Measurements from ENCODE around the gene MITF. TPM values are rescaled to one million over a fixed set of nuclear protein-coding genes. Genes with fewer than 3 reads are reported as not detected.

The MITF gene
- total and polyA plus RNA-seq, 7 donors = 11.8 to 98.1 (median 49.9) TPM

DNA sequence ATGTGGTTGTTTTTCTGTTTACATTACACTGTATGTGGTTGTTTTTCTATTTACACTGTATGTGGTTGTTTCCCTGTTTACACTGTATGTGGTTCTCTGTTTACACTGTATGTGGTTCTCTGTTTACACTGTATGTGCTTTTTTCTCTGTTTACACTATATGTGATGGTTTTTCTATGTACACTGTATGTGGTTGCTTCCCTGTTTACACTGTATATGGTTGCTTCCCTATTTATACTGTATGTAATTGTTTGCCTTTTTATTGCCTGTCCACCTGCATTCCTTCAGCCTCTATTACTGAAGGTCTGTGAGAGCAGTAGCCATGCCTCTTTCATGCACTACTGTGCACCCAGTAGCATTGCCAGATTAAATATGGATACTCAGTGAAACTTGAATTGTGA, 94.3 kb downstream of the MITF start:
- ATAC-seq (no peak), DNase-seq (no peak)
- Histone ChIP-seq H3K4me3 (no peak overlapping the region), H3K36me3 (ENCODE audit: insufficient read depth in 1 of 2, low read depth in 1 of 2) (no peaks in the 10 kb centered on the region), H3K27ac (no peak overlapping the region), H3K4me1 (peaks cover 23% of the 10 kb centered on the region), H3K9me3 (peaks cover 15% of the 10 kb centered on the region), H3K27me3 (ENCODE audit: insufficient read depth in 3 of 3, low read length in 2 of 3) (no peaks in the 10 kb centered on the region)
- TF ChIP-seq, protein P1, sequence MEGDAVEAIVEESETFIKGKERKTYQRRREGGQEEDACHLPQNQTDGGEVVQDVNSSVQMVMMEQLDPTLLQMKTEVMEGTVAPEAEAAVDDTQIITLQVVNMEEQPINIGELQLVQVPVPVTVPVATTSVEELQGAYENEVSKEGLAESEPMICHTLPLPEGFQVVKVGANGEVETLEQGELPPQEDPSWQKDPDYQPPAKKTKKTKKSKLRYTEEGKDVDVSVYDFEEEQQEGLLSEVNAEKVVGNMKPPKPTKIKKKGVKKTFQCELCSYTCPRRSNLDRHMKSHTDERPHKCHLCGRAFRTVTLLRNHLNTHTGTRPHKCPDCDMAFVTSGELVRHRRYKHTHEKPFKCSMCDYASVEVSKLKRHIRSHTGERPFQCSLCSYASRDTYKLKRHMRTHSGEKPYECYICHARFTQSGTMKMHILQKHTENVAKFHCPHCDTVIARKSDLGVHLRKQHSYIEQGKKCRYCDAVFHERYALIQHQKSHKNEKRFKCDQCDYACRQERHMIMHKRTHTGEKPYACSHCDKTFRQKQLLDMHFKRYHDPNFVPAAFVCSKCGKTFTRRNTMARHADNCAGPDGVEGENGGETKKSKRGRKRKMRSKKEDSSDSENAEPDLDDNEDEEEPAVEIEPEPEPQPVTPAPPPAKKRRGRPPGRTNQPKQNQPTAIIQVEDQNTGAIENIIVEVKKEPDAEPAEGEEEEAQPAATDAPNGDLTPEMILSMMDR (IDR thresholded peaks at IDR 0.05) = no peak
- intact Hi-C loops (cut with DNase I) = no loop called here

DNA sequence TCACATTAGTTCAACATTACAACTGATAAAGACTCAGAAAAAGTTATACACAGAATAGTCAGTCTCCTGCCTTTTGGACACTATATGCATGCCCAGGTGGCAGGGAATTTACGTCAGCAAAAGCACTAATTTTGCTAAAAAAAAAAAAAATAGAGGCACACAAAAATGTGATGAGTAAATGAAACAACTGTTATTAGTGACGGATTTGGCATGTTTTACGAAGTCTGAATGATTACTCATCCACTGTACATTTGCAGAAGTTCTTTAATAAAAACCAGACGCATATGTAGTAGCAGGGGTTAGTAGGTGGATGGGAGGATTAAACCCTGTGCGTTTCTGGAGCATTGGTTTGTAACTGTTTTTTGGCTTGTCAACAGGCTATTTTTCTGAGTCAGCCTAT, 99.0 kb downstream of the MITF start:
- Histone ChIP-seq H3K4me3 (no peak overlapping the region), H3K36me3 (ENCODE audit: insufficient read depth in 1 of 2, low read depth in 1 of 2) (no peaks in the 10 kb centered on the region), H3K27me3 (ENCODE audit: insufficient read depth in 3 of 3, low read length in 2 of 3) (no peaks in the 10 kb centered on the region), H3K4me1 (peaks cover 41% of the 10 kb centered on the region), H3K9me3 (peaks cover 15% of the 10 kb centered on the region), H3K27ac (no peak overlapping the region)
- 49 to 50% (median 49%) methylated on average over 5 of the region's 5 CpGs for WGBS, 3 donors
- intact Hi-C loops (cut with DNase I) = no loop called here
- ATAC-seq = no peak
- TF ChIP-seq, protein P1 (IDR thresholded peaks at IDR 0.05) = no peak
- DNase-seq = no peak

DNA sequence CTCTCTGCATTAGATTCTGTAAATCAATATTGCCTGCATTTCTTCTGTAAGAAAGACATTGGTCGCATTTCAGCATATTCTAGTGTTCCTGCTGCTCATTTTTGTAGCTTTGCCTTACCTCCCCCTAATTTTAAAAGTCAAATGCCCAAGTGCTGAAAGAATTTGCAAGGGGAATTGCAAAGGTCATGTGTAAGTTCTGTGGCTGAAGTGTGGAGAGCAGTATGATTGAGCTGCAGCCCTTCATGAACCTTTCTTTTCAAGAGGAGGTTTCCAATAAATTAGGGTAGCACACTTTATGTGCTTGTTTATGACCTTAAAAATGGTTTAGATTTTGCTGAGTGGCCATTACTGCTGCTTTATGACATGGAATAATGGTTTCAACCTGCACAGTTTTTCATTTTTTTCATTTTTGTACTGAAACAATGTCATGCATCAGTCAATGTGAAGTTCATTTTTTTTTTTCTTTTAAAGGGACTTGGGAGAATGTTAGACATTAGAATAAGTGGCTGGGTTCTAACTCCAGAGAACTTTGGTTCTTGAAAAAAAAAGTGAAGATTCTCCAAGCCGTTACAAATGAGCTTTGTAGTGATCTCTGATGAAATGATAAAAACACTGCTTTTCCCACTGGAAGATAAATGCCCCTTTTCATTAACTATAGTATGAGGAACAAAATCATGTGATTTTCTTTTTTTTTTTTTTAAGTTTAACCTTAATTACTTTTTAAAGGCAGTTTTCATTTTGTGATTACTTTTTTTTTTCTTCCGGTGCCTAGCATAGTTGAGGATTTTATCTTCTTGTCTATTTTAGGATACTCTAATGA, 99.6 kb downstream of the MITF start:
- 70 to 83% (median 74%) methylated on average over 3 of the region's 3 CpGs for WGBS, 3 donors
- no peak for ATAC-seq
- Histone ChIP-seq H3K4me1 (peaks cover 41% of the 10 kb centered on the region), H3K27ac (no peak overlapping the region), H3K36me3 (ENCODE audit: insufficient read depth in 1 of 2, low read depth in 1 of 2) (no peaks in the 10 kb centered on the region), H3K4me3 (no peak overlapping the region), H3K9me3 (peaks cover 12% of the 10 kb centered on the region), H3K27me3 (ENCODE audit: insufficient read depth in 3 of 3, low read length in 2 of 3) (no peaks in the 10 kb centered on the region)
- TF ChIP-seq, protein P1 (IDR thresholded peaks at IDR 0.05) = no peak
- intact Hi-C loops (cut with DNase I) = no loop called here
- DNase-seq = no peak

DNA sequence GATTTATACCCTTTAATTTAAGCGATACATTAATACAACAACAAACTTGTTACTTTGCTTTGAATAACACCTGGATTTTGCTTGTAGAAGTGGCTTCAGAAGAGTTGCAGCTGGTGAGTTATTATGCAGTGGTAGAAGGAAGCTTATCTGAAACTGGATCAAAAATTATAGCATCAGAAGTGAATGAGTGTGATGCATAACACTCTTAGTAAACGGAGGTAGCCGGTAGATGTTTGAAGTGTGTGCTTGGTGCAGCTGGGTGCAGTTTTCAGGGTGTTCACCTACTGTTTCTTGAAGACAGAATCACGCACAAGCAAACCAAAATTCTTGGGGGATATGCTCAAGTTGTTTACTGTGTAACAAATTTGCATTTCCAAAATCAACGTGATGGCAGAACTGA, 103.1 kb downstream of the MITF start:
- H3K4me1 ChIP-seq = peaks cover 38% of the 10 kb centered on the region
- WGBS, 3 donors = 66 to 83% (median 71%) methylated on average over 5 of the region's 5 CpGs
- intact Hi-C loops (cut with DNase I) = no loop called here

More for the DNA sequence above, 103.1 kb downstream of the MITF start:
- Histone ChIP-seq H3K27ac (no peak overlapping the region), H3K27me3 (ENCODE audit: insufficient read depth in 3 of 3, low read length in 2 of 3) (no peaks in the 10 kb centered on the region), H3K4me3 (no peak overlapping the region), H3K9me3 (no peaks in the 10 kb centered on the region), H3K36me3 (ENCODE audit: insufficient read depth in 1 of 2, low read depth in 1 of 2) (no peaks in the 10 kb centered on the region)
- DNase-seq (no peak), ATAC-seq (no peak)
- TF ChIP-seq, protein P1 (IDR thresholded peaks at IDR 0.05) = no peak

Measured in psoas muscle (tissue), 8 donors.